HL-60 (cell line): ENCODE results near the gene SOX10.

Source experiments
- DNase-seq, 2 experiments: peaks; one replicate each; pipeline ENCODE4 v3.0.0-alpha.2; 2010 to 2020; ENCODE audit warnings: low read depth in 1 of 2, low spot score in 1 of 2
- H3K27ac ChIP-seq: fragments of 250-450 bp; sonication (Bioruptor Pico); replicated peaks from 2 replicates; pipeline ENCODE4 v1.5.1; 2020; ENCODE audit warnings: mild to moderate bottlenecking, moderate library complexity
- H3K27me3 ChIP-seq: fragments of 250-450 bp; sonication (Bioruptor Pico); 2 replicates; pipeline ENCODE4 v1.5.1; 2021; ENCODE audit warnings: mild to moderate bottlenecking, moderate library complexity; ENCODE audit not compliant: insufficient read depth, poor library complexity, severe bottlenecking
- H3K4me3 ChIP-seq: replicated peaks from 2 replicates; pipeline ENCODE4 v1.5.1; 2011; ENCODE audit warnings: mild to moderate bottlenecking, control low read depth, low read length; ENCODE audit not compliant: insufficient read depth
- GABPA ChIP-seq: IDR thresholded peaks from 2 replicates; pipeline ENCODE4 v1.6.1; 2012; ENCODE audit warnings: low read depth
- POLR2AphosphoS5 ChIP-seq: IDR thresholded peaks from 2 replicates; pipeline ENCODE4 v1.6.1; 2012; ENCODE audit warnings: low read depth
- SPI1 ChIP-seq: IDR thresholded peaks from 2 replicates; pipeline ENCODE4 v1.6.1; 2012; ENCODE audit warnings: low read depth, mild to moderate bottlenecking, borderline replicate concordance
- TF ChIP-seq, protein P1 (sequence below): IDR thresholded peaks from one replicate; pipeline ENCODE4 v1.5.1; 2011; ENCODE audit warnings: low read length, control low read depth, inconsistent platforms; ENCODE audit not compliant: insufficient read depth
- TF ChIP-seq, protein P2 (sequence below): IDR thresholded peaks from 2 replicates; pipeline ENCODE4 v1.6.1; 2012; ENCODE audit warnings: low read depth; ENCODE audit not compliant: insufficient replicate concordance

Gene SOX10

DNA sequence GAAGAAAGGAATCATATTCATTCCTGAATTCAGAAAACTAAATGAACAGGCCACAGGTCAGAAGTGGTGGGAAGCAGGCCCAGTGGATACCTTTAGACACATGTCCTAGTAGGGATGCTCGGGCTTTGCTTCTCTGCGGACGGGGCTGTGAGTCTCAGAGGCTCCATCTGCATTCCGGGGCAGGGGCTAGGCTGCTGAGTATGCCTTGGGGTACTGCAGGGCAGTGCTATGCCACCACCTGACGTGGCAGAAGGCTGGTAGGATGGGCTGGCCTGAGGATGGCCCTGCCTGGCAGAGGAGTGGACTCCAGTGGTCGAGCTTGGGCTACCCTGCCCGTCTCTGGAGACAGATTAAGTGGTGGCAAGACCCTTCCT lies 40.5 kb downstream of the SOX10 start:
- no peak for DNase-seq
- Histone ChIP-seq H3K27me3 (no peaks in the 10 kb centered on the region), H3K27ac (no peak overlapping the region), H3K4me3 (no peak overlapping the region)
- TF ChIP-seq, protein P1, sequence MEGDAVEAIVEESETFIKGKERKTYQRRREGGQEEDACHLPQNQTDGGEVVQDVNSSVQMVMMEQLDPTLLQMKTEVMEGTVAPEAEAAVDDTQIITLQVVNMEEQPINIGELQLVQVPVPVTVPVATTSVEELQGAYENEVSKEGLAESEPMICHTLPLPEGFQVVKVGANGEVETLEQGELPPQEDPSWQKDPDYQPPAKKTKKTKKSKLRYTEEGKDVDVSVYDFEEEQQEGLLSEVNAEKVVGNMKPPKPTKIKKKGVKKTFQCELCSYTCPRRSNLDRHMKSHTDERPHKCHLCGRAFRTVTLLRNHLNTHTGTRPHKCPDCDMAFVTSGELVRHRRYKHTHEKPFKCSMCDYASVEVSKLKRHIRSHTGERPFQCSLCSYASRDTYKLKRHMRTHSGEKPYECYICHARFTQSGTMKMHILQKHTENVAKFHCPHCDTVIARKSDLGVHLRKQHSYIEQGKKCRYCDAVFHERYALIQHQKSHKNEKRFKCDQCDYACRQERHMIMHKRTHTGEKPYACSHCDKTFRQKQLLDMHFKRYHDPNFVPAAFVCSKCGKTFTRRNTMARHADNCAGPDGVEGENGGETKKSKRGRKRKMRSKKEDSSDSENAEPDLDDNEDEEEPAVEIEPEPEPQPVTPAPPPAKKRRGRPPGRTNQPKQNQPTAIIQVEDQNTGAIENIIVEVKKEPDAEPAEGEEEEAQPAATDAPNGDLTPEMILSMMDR = no peak
- TF ChIP-seq, protein P2, sequence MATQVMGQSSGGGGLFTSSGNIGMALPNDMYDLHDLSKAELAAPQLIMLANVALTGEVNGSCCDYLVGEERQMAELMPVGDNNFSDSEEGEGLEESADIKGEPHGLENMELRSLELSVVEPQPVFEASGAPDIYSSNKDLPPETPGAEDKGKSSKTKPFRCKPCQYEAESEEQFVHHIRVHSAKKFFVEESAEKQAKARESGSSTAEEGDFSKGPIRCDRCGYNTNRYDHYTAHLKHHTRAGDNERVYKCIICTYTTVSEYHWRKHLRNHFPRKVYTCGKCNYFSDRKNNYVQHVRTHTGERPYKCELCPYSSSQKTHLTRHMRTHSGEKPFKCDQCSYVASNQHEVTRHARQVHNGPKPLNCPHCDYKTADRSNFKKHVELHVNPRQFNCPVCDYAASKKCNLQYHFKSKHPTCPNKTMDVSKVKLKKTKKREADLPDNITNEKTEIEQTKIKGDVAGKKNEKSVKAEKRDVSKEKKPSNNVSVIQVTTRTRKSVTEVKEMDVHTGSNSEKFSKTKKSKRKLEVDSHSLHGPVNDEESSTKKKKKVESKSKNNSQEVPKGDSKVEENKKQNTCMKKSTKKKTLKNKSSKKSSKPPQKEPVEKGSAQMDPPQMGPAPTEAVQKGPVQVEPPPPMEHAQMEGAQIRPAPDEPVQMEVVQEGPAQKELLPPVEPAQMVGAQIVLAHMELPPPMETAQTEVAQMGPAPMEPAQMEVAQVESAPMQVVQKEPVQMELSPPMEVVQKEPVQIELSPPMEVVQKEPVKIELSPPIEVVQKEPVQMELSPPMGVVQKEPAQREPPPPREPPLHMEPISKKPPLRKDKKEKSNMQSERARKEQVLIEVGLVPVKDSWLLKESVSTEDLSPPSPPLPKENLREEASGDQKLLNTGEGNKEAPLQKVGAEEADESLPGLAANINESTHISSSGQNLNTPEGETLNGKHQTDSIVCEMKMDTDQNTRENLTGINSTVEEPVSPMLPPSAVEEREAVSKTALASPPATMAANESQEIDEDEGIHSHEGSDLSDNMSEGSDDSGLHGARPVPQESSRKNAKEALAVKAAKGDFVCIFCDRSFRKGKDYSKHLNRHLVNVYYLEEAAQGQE = no peak
- no peak for TF ChIP-seq SPI1
- no peak for TF ChIP-seq POLR2AphosphoS5

DNA sequence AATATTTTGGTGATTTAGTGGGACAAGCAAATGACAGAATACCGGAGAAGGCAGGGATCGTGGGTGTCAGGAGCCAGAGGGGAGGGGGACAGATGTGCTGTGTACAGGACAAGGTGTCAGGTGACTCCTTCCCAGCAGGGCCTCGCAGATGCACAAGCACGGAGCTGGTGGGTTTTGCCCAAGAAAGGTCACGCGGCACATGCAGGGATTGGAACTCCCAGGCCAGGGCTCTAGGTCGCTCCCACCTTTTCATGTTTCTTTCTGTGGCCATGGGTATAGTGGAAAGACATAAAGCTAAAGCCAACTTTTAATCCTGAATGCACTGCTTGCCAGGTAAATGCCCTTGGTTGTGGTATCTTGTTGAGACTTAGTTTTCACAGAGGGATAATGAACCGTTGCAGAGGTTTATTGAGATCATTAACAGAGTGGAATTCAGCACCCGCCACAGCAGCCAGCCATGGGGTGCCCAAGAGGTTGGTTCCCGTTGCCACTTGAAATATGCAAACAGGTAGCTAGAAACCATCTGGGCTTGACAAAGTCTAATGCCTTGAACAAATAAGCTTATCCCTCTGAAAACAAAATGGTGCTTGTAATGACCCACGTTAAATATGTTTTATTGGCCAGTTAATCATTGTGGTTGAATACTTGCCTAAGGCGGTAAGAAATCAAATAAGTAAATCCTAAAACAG lies 41.1 kb downstream of the SOX10 start:
- H3K4me3 ChIP-seq = no peak overlapping the region
- no peak for DNase-seq
- no peaks in the 10 kb centered on the region for H3K27me3 ChIP-seq
- TF ChIP-seq POLR2AphosphoS5 (no peak), SPI1 (no peak), GABPA (no peak)
- TF ChIP-seq, protein P2 = no peak
- TF ChIP-seq, protein P1 = no peak
- no peak overlapping the region for H3K27ac ChIP-seq

DNA sequence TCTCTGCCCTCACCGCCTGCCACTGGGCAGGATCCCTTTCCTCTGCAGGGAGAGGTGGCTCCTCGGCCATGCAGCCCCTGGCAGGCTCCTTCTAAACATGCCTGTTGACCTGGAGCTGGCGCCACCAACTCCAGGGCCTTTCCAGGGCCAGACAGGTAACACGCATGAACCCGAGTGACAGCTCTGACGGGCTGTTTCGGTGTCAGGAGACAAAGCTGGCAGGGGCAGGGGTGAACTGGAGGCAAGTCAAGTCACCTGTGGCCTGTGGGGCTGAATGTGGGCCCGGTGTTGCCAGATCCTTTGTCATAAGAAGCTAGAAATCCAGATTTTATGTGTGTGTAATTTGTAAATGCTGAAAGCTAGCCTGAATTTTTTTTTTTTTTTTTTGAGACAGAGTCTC lies 42.2 kb downstream of the SOX10 start:
- Histone ChIP-seq H3K27me3 (no peaks in the 10 kb centered on the region), H3K4me3 (no peak overlapping the region), H3K27ac (no peak overlapping the region)
- no peak for DNase-seq
- no peak for TF ChIP-seq GABPA
- TF ChIP-seq, protein P2 = no peak
- TF ChIP-seq, protein P1 = no peak
- TF ChIP-seq SPI1 = no peak
- no peak for TF ChIP-seq POLR2AphosphoS5
